Measurements from ENCODE around the gene REPS2. TPM values are rescaled to one million over a fixed set of nuclear protein-coding genes. Genes with fewer than 3 reads are reported as not detected.

REPS2 gene
- total RNA-seq, 1 experiment from 2014 or later, result 3.7 TPM

GRCh38 chrX:16997313-16997712, 50.9 kb downstream of the REPS2 start:
- Histone ChIP-seq H3K79me1 (ENCODE audit: insufficient read depth, low read depth, low read length, poor library complexity, severe bottlenecking) (no peaks in the 10 kb centered on the region), H2BK20ac (ENCODE audit: low read depth, low read length, poor library complexity, severe bottlenecking) (no peak overlapping the region), H2BK5ac (ENCODE audit: insufficient read length, low read length) (no peak overlapping the region), H4K20me1 (ENCODE audit: control insufficient read depth, insufficient read depth, insufficient read length) (no peaks in the 10 kb centered on the region), H2AK5ac (ENCODE audit: insufficient read length, low read length) (no peak overlapping the region), H3K23me2 (ENCODE audit: insufficient read length, low read depth, low read length, poor library complexity, severe bottlenecking) (no peaks in the 10 kb centered on the region), H3K27ac (ENCODE audit: insufficient read length, low read depth, low read length) (no peak overlapping the region), H3K79me2 (ENCODE audit: insufficient read depth, low read length) (no peaks in the 10 kb centered on the region), H3K14ac (ENCODE audit: insufficient read depth, low read length) (no peak overlapping the region), H3K9me3 (ENCODE audit: control insufficient read depth, low read depth, low read length) (no peaks in the 10 kb centered on the region), H3K23ac (ENCODE audit: insufficient read length, low read depth, low read length) (no peak overlapping the region), H2BK15ac (ENCODE audit: low read depth, low read length) (no peak overlapping the region), H3K4ac (ENCODE audit: low read depth, low read length) (no peak overlapping the region), H4K8ac (replicated peaks; ENCODE audit: insufficient read length, low read depth, low read length) (no peak overlapping the region), H2BK12ac (ENCODE audit: insufficient read length, low read depth, low read length) (no peak overlapping the region), H4K5ac (ENCODE audit: insufficient read length, low read depth, low read length) (no peak overlapping the region), H3K9ac (ENCODE audit: extremely low read depth, insufficient read length, low read length) (no peak overlapping the region), H2BK120ac (ENCODE audit: low read depth, low read length, poor library complexity, severe bottlenecking) (no peak overlapping the region), H3K4me2 (ENCODE audit: insufficient read depth, insufficient read length, low read length) (no peak overlapping the region), H3K18ac (ENCODE audit: insufficient read length, low read depth, low read length) (no peak overlapping the region), H3K56ac (ENCODE audit: insufficient read length, low read depth, low read length) (no peak overlapping the region), H3K27me3 (ENCODE audit: insufficient read depth, low read length) (no peaks in the 10 kb centered on the region), H3T11ph (ENCODE audit: low read length) (no peak overlapping the region), H3K4me1 (ENCODE audit: insufficient read depth, low read length) (no peaks in the 10 kb centered on the region), H2AFZ (ENCODE audit: low read length) (no peak overlapping the region), H4K91ac (ENCODE audit: insufficient read length, low read depth, low read length) (no peak overlapping the region)
- H3K4me1 Mint-ChIP-seq, result peaks cover 12 to 15% of the 10 kb centered on the region in 2 experiments; a peak in 3 of 4 replicates
- TF ChIP-seq, protein P1, sequence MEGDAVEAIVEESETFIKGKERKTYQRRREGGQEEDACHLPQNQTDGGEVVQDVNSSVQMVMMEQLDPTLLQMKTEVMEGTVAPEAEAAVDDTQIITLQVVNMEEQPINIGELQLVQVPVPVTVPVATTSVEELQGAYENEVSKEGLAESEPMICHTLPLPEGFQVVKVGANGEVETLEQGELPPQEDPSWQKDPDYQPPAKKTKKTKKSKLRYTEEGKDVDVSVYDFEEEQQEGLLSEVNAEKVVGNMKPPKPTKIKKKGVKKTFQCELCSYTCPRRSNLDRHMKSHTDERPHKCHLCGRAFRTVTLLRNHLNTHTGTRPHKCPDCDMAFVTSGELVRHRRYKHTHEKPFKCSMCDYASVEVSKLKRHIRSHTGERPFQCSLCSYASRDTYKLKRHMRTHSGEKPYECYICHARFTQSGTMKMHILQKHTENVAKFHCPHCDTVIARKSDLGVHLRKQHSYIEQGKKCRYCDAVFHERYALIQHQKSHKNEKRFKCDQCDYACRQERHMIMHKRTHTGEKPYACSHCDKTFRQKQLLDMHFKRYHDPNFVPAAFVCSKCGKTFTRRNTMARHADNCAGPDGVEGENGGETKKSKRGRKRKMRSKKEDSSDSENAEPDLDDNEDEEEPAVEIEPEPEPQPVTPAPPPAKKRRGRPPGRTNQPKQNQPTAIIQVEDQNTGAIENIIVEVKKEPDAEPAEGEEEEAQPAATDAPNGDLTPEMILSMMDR (conservative IDR thresholded peaks at IDR 0.05), result no peak
- no peak overlapping the region for H3K4me3 Mint-ChIP-seq
- no CpG with 5 or more reads among the region's 2 CpGs for WGBS (ENCODE audit: extremely low coverage, insufficient read length, low lambda C conversion rate)
- H3K27me3 Mint-ChIP-seq (ENCODE audit: low read depth), result peaks cover 6% of the 10 kb centered on the region; the same call in 1 of the 2 replicates
- H3K9me3 Mint-ChIP-seq, result no peaks in the 10 kb centered on the region; a peak in 1 of 5 replicates
- H3K27ac Mint-ChIP-seq, result no peak overlapping the region
- DNase-seq, result no peak
- H3K36me3 Mint-ChIP-seq (ENCODE audit: insufficient read depth in 1 of 3, low read depth in 3 of 3), result no peaks in the 10 kb centered on the region
